Measurements from ENCODE around the gene C7orf33.

The C7orf33 gene

DNA sequence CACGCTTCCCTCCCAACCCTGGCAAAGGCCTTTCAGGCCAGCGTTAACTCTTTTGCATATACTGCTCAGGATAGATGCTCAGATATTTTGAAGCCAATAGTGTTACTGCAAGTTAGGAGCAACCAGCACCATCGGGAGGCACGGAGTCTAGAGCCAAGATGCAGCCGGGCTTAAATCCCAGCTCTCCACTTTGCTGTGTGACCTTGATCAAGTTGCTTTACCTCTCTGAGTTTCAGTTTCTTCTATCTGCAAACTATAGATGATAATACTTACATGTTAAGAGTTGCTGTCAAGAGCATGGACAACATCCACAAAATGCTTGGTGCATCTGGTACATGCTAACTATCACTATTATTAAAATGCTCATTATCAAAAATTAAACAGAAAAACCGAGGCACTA lies 45.4 kb upstream of the C7orf33 start:
- Histone ChIP-seq H3K9me2 (ENCODE audit: low read depth, low read length) (no peaks in the 10 kb centered on the region), H3K27ac (ENCODE audit: low read depth, low read length, poor library complexity, severe bottlenecking) (no peak overlapping the region), H3K79me2 (ENCODE audit: insufficient read depth, low read length) (no peaks in the 10 kb centered on the region), H3K36me3 (ENCODE audit: insufficient read depth, low read length) (no peaks in the 10 kb centered on the region), H3K9me3 (ENCODE audit: low read length) (no peaks in the 10 kb centered on the region), H3K27me3 (ENCODE audit: insufficient read depth, low read length) (no peaks in the 10 kb centered on the region), H3K4me2 (ENCODE audit: low read length) (no peak overlapping the region), H4K20me1 (ENCODE audit: insufficient read depth, low read length) (no peaks in the 10 kb centered on the region), H3K4me3 (ENCODE audit: low read depth, low read length, poor library complexity, severe bottlenecking) (no peak overlapping the region), H3K4me1 (ENCODE audit: insufficient read depth, low read length, severe bottlenecking) (no peaks in the 10 kb centered on the region), H2AFZ (ENCODE audit: low read length) (no peak overlapping the region), H3K9ac (ENCODE audit: low read length) (no peak overlapping the region), H3F3A (ENCODE audit: insufficient read depth, low read length) (no peaks in the 10 kb centered on the region)
- TF ChIP-seq, protein P1, sequence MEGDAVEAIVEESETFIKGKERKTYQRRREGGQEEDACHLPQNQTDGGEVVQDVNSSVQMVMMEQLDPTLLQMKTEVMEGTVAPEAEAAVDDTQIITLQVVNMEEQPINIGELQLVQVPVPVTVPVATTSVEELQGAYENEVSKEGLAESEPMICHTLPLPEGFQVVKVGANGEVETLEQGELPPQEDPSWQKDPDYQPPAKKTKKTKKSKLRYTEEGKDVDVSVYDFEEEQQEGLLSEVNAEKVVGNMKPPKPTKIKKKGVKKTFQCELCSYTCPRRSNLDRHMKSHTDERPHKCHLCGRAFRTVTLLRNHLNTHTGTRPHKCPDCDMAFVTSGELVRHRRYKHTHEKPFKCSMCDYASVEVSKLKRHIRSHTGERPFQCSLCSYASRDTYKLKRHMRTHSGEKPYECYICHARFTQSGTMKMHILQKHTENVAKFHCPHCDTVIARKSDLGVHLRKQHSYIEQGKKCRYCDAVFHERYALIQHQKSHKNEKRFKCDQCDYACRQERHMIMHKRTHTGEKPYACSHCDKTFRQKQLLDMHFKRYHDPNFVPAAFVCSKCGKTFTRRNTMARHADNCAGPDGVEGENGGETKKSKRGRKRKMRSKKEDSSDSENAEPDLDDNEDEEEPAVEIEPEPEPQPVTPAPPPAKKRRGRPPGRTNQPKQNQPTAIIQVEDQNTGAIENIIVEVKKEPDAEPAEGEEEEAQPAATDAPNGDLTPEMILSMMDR (IDR thresholded peaks at IDR 0.05; ENCODE audit: low read length) = no peak
- TF ChIP-seq EZH2 (IDR thresholded peaks at IDR 0.05; ENCODE audit: borderline replicate concordance, low read length) = no peak

DNA sequence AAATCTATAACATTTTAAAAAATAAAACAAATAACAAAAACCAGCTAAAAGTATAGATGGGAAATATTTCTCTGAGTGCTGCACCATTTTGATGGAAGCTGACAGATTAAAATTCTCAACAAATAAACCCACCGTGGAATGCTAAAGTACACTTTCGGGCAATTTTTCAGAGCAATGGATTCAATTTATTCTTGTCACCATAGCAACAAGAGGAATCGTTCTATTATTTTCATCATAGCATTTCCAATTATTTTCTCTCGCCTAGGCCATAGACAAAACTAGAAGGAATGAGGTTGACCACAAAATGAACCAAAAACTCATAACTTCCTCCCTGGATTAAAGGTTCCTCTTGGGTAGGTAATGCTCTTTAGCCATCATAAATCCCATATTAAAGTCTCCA lies 44.6 kb upstream of the C7orf33 start:
- Histone ChIP-seq H2AFZ (ENCODE audit: low read length) (no peak overlapping the region), H4K20me1 (ENCODE audit: insufficient read depth, low read length) (no peaks in the 10 kb centered on the region), H3K27me3 (ENCODE audit: insufficient read depth, low read length) (no peaks in the 10 kb centered on the region), H3K27ac (ENCODE audit: low read depth, low read length, poor library complexity, severe bottlenecking) (no peak overlapping the region), H3K4me3 (ENCODE audit: low read depth, low read length, poor library complexity, severe bottlenecking) (no peak overlapping the region), H3K4me2 (ENCODE audit: low read length) (no peak overlapping the region), H3K9me2 (ENCODE audit: low read depth, low read length) (no peaks in the 10 kb centered on the region), H3K9ac (ENCODE audit: low read length) (no peak overlapping the region), H3K4me1 (ENCODE audit: insufficient read depth, low read length, severe bottlenecking) (no peaks in the 10 kb centered on the region), H3K79me2 (ENCODE audit: insufficient read depth, low read length) (no peaks in the 10 kb centered on the region), H3K36me3 (ENCODE audit: insufficient read depth, low read length) (no peaks in the 10 kb centered on the region), H3F3A (ENCODE audit: insufficient read depth, low read length) (no peaks in the 10 kb centered on the region), H3K9me3 (ENCODE audit: low read length) (no peaks in the 10 kb centered on the region)
- no peak for TF ChIP-seq EZH2 (IDR thresholded peaks at IDR 0.05; ENCODE audit: borderline replicate concordance, low read length)
- TF ChIP-seq, protein P1 (IDR thresholded peaks at IDR 0.05; ENCODE audit: low read length) = no peak

DNA sequence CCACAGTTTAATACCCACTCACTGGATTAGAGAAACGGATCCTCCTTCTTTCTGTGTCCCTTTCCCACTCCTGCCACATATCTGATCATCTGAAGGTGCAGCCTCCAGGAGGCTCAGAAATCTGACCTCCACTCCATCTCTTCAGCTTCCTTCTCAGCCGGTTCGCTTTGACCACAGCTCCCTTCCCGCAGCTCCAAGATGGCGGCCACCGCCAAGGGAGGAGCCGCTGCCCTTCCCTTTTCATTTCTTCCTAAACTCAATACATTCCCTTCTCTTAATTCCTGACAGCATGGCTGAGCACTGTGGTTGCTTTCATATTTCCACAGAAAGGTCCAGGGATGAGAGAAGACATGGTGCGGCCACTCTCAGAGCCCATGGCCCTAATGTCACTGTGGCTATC lies 43.7 kb upstream of the C7orf33 start:
- no peaks in the 10 kb centered on the region for H3K4me1 ChIP-seq (ENCODE audit: insufficient read depth, low read length, severe bottlenecking)
- no peaks in the 10 kb centered on the region for H3K9me2 ChIP-seq (ENCODE audit: low read depth, low read length)
- H3K27me3 ChIP-seq (ENCODE audit: insufficient read depth, low read length) = no peaks in the 10 kb centered on the region
- H3K4me3 ChIP-seq (ENCODE audit: low read depth, low read length, poor library complexity, severe bottlenecking) = no peak overlapping the region
- H2AFZ ChIP-seq (ENCODE audit: low read length) = no peak overlapping the region
- no peaks in the 10 kb centered on the region for H3K79me2 ChIP-seq (ENCODE audit: insufficient read depth, low read length)
- H3K9ac ChIP-seq (ENCODE audit: low read length) = no peak overlapping the region
- H3K4me2 ChIP-seq (ENCODE audit: low read length) = no peak overlapping the region
- no peak overlapping the region for H3K27ac ChIP-seq (ENCODE audit: low read depth, low read length, poor library complexity, severe bottlenecking)
- TF ChIP-seq, protein P1 (IDR thresholded peaks at IDR 0.05; ENCODE audit: low read length) = no peak
- no peak for TF ChIP-seq EZH2 (IDR thresholded peaks at IDR 0.05; ENCODE audit: borderline replicate concordance, low read length)
- H3K36me3 ChIP-seq (ENCODE audit: insufficient read depth, low read length) = no peaks in the 10 kb centered on the region
- H3K9me3 ChIP-seq (ENCODE audit: low read length) = no peaks in the 10 kb centered on the region
- H3F3A ChIP-seq (ENCODE audit: insufficient read depth, low read length) = no peaks in the 10 kb centered on the region
- H4K20me1 ChIP-seq (ENCODE audit: insufficient read depth, low read length) = no peaks in the 10 kb centered on the region
